GM18517 (cell line): ENCODE results near the gene CELSR1.
A peak's percentile ranks its signal among the peaks of the same experiment; 100 is the strongest.
"Not testable (repeated sequence)": the region's sequence is repeated elsewhere in the genome, so short reads cannot be mapped to it uniquely, and the experiment has no call there.

Source experiments
- ATAC-seq: cut with Tn5 transposase; IDR thresholded peaks from one replicate; pipeline ENCODE4 v1.9.1; 2021; ENCODE audit warnings: mild to moderate bottlenecking, moderate library complexity; ENCODE audit not compliant: unreplicated experiment

The CELSR1 gene

DNA sequence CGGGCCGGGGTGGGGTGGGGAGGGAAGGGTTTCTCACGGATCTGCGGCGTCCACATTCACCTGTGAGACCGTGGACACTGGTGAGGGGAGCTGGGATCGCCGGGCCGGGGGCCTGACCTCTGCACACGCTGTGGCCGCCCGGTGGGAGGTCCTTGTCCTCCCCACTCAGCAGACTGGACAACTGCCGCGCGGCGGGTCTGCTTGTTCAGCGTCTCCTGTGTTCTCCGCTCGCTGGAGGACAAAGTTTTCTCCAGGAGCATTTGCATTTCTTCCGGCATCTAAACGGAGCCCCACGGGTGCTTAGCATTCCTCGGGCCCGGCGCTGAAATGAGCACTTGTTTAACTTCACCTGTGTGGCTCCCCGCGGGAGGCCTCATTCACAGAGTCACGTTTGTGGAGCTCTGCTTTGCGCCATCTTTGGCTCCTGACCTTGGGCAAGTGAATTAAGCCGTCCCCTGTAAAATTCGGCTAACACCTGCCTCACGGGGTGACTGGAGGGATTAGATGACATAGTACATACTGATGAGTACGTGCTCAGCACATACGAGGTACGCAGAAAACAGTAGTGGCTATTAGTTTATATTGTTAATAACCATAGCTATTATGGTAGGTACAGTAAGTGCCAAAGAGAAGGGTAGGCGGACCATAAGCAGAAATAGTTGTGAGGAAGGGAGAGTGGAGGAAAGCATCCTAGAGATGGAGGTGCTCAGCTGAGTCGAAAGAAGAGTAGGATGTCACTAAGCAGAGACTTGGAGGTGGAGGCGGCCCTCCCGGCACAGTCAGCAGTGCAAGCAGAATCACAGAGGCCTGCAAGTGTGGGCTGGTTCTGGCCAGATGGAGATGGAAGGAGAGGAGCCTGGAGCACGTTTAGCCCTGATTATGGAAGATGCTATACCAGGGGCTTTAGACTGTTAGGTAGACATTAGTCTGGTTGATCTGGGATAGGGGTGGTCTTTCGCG, 201.0 kb downstream of the CELSR1 start:
- peak; percentile 15 for ATAC-seq

DNA sequence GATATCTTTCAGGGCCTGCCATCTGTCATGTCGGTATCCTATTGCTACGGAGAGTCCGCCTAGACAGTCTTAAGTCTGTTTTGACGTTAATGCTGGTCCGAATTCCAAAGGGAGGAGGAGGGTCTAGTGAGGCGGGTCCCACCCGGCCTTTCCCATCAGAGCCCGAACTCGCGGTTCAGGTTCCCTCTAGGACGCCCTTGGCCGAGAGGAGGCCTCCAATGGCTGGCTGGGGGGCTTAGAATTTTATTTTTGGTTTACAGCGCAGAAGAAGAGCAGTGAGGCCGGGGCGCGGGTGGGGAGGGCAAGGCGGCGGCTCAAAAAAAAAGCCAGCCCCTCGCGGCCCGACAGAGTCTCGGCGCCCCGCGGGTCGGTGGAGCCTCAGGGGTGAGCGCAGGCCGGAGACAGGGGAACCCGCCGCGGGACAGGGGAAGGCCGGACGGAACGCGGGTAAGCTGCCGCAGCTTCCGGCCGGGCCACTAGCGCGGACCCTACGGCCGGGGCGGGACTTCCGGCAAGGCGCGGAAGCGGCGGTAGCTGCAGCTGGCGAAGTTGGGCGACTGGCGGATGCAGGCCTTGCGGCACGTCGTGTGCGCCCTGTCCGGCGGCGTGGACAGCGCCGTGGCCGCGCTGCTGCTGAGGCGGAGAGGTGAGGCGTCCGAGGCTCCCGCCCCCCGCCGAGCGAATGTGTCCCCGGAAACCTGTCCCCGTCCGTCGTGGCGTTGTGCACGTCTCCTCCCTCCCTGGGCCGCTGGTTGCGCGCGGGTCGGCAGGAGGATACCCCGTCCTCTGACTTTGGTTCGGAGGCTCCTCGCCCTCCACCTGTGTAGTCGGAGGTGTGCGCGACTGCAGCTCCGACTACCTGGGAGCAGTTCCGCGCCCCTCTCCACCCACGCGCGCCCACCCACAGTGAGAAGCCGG, 202.0 kb downstream of the CELSR1 start, which contains the start of gene TRMU:
TSS of gene TRMU (plus strand) at position 514 of the 918 bp plus-strand sequence. CDS start at position 565, 51 bp downstream.
- peak; percentile 73 for ATAC-seq

DNA sequence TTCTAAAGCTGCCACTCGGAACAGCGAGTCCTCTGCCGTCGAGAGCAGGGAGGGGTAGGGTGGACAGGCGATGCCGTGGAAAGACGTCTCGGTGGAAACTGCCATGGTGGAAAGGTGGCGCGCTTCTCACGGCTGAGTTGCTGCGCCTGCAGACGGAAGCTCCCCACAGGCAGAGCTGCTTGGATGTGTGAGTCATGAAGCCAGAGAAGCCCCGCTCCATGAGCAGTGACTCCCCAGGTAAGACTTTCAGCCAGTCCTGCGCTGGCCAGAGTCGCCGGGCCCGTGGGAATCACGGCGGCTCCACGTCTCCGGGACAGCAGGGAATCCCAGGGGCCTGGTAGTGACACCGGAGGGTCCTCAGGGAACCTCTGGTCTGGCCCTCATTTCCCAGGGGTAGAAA, 205.9 kb downstream of the CELSR1 start:
- ATAC-seq = no peak

DNA sequence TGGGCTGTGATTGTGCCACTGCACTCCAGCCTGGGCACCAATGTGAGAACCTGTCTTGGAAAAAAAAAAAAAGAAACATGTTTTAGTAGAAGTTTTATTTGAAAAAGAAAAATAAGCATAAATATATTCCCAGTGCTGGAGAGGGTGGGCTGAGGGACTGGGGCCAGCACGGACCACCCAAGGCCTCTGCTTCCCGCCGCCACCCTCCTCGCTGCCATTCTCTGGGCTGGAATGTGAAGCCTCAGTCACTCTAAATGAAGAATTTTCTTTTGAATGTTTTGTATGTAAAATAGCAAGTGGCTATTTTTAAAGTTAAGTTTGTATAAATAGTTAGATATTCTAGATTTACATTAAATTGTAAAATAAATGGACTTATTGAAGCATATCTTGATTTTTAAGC, 207.0 kb downstream of the CELSR1 start:
- ATAC-seq = no peak

DNA sequence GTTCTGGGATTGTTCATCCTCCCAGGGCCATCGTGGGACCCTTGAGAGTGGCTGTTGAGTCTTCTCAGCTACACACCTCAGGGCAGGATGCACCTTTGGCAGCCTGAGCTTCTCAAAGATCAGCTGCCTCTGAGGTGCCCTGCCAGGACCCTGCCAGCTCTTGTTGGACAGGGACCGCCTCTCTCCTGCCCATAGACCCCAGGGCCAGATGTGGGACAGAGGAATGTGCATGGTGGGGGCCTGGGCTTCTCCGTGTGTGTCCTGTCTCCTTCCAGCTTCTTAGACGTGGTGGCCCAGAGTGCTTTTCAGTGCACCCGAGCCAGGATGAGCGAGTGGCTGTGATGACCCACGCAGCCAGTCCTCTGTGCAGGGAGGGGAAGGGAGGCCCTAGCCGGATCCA, 207.8 kb downstream of the CELSR1 start:
- ATAC-seq = no peak

DNA sequence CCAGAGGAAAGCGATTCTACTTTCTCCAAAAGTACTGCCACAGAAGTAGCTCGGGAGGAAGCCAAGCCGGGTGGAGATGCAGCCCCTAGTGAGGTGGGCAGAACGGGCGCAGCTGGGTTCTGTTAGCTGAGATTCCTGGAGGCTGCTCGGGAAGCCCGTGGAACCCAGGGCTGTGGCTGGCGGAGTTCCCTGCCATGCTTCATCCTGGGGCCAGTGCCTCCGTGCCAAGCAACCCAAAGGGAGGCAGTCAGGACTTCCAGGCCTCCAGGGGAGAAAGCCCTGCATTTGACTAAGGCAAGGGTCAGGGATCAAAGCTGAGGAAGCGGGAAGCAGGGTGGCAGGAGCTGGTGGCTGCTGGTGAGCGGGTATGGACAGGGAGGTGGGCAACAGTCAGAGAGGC, 208.6 kb downstream of the CELSR1 start:
- no peak for ATAC-seq

DNA sequence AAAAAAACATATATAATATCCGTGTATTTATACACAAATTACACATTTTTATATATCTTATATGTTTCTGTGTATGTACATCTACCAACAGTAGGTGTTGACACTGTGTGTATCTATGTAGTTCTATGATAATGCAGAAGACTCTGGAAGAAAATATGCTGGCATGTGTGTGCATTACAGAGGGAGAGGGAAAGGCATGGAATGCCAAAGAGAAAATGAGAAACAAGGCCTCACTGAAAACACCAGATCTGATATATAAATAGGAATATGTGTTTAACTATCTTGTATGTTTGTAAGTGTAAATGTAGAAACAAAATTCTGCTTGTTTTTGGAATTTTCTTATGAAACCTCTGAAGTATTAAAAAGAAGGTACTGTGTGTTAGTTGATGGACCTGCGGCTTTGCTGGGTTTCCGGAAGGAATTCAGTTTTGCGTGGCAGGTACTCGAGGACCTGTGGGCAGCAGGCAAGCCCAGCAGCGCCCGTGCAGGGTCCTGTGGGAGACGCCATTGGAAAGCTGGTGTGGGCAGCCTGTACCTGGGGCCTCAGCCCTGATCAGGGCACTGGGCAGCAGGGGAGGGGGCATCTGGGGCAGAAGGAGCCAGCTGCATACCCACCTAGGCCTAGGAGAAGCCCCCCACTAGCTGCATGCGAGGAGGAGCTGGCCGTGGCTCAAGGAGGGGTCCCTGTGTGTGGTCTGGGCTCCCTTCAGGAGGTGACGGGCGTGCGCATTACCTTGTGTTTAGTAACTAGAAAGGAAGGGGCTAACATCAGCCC, 209.5 kb downstream of the CELSR1 start:
- no peak for ATAC-seq

DNA sequence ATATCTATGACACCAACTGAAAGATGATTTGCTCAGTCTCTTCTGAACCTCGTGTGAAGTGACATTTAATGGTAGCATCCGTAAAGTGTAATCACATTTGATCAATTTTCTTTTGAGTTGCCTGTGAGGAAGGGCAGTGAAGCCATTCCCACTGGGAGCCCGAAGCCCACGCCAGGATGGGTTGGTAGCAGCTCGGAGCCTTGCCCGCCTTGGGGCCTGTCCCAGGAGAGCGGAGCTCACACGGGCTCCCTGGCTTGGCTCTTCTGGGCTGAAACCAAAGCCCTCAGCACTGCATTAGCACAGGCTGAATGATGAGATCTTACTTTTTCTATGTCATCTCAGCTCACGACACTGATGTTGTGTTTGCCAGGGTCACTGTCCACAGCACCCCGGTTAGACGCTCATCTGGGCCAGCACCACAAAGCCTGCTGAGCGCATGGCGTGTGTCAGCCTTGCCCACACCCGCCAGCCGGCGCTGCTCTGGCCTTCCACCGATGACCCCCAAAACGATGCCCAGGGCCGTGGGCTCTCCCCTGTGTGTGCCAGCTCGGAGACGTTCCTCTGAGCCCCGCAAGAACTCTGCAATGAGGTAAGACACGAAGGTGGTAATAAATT, 211.2 kb downstream of the CELSR1 start:
- ATAC-seq = no peak

DNA sequence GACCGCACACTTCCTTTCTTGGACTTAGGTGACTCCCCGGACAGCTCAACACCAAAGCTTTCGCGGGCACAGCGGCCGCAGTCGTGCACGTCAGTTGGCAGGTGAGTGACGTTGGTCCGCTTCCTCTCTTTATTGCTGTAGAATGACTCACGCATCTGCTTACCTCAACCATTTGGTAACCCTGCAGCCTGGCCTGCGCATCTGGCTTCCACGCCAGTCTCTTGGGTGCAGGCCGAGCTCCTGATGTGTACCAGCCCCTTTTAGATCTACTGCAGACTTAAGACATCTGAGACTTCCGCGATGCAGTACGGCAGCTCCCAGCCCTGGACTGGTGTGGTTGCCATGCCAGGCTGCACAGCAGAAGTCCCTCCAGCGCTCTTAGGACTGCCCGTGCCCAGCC, 214.3 kb downstream of the CELSR1 start:
- ATAC-seq = no peak

DNA sequence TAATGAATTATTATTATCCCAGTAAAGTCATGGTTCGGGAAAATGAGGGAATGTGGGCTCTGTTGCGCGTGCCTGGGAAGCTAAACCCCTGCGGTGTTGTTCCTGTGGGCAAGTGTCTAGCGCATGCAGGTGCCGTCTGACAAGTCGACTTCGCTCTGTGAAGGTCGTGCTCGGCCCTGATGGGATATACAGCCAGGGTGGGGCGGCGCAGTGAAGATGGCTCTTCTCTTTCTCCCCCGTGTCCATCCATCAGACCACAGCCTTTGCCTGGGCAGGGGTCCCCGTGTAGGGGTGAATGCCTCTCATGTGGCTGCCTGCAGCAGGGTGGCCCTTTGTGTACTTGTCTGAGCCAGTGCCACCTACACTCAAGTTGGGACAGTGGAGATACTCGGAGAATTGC, 214.7 kb downstream of the CELSR1 start:
- ATAC-seq = no peak

DNA sequence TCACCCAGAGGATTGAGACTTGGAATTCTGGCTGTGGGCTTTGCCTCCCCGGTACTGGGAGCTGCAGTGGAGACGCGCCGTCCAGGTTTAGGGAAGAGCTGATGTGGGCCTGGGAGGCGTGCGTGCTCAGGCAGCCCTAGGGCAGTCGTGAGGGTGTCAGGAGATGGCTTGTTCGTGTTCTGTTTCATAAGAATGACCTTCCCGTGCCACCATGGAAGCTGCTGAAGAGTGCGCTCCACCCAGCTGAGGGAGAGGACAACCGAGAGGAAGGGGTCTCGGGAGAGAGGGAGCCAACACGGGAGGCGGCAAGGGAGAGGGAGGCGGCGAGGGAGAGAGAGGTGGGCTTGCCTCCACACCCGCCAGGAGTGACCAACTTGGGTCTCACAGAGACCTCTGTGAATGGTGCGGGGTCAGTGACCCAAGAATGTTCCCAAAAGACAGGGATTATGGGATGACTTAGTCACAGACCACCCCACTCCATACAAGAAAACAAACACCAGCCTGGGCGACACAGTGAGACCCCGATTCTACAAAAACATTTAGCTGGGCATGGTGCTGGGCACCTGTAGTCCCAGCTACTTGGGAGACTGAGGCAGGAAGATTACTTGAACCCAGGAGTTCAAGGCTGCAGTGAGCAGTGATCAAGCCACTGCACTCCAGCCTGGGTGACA, 216.6 kb downstream of the CELSR1 start:
- no peak for ATAC-seq

DNA sequence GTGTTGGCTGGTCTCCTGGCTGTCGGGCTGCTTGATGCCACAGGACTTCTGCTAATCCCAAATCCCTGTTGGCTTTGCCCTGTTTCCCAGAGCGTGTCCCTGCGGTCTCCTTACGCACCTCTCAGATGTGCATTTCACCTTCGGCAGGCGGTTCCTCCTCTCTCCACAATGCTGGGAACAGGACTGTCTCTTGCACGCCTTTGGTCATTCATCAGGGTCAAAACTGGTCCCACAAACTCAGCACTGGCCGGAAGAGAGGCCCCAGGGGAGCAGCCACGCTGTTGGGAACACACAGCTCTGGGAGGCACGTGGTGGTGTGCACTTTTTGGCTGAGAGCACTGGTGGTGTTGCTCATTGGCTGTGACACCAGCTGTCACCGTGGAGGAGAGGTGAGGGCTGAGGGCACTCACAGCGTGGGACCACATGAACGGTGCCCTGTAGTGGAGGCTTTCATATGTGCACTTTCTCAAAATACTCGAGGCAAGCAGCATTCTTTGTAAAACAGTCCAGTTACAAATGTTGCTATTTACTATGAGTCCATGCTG, 217.2 kb downstream of the CELSR1 start:
- no peak for ATAC-seq

DNA sequence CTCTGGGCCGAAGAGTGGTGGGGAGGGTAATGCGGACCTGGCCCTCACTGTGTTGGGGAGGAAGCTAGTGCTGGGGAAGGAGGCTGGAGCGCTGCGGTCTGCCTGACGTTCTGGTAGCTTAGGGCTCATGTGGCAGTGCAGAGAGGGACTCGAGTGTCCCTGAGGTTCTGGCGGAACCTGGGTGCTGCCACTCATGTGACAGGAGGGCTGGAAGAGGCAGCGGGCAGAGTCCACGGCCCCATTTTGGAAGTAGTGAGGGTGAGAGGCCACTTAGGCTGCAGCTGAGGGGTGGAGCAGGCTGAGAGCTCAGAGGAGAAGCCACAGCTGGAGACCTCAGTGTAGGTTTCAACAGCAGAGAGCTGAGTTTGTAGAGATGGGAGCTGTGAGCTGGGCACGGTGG, 218.1 kb downstream of the CELSR1 start:
- ATAC-seq = no peak

DNA sequence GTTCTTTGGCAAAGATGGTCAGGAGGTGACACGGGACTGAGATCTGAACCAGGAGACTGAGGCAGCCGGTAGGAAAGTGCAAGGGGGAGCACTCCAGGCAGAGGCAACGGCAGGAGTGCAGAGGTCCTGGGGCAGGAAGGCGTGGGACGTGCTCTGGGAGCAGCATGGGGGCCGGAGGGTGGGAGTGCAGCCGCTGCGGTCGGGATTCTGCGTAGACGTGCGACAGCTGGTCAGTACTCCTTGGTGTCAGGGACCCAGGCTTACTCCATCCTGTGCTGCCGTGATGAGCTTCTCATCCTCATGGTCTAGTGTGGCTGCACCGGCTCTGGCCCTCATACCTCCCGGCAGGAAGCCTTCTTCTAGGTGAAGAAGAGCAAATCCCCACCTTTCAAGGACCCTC, 218.8 kb downstream of the CELSR1 start:
- ATAC-seq = no peak

DNA sequence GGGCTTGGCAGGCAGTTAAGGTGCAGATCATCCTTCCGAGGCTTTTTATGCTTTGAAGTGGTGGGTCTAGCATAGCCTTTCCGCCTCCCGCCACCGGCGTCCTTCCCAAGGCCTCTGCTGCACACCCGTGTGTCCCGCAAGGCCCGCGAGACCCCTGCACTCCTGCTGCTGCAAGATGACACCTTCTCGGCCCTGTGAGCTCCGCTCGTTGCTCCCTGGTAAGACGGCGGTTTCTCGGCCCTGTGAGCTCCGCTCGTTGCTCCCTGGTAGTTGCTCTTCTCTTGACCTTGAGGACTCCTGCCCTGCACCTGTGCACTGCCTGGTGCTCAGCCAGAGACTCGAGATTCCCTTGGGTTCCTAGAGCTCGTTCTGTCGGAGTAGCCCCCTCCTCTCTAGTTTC, 219.8 kb downstream of the CELSR1 start:
- no peak for ATAC-seq

DNA sequence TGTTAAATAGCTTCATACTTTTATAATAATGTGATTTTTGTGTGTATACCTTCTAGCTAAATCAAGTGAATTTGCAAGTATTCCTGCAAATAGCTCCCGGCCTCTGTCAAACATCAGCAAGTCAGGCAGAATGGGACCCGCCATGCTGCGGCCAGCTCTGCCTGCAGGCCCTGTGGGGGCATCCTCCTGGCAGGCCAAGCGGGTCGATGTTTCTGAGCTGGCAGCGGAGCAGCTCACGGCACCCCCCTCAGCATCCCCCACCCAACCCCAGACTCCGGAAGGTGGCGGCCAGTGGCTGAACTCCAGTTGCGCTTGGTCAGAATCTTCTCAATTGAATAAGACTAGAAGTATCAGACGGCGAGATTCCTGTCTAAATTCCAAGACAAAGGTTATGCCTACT, 221.4 kb downstream of the CELSR1 start:
- ATAC-seq = no peak

DNA sequence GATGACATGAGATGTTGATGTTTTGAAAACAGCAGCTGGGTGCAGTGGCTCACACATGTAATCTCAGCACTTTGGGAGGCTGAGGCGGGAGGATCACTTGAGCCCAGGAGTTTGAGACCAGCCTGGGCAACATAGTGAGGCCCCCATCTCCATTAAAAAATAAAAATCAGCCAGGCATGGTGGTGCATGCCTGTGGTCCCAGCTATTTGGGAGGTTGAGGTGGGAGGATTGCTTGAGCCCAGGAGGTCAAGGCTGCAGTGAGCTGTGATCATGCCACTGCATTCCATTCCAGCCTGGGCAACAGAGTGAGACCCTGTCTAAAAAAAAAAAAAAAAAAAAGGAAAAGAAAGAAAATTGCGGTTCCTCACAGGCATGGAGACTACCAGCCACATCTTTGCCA, 224.6 kb downstream of the CELSR1 start:
- not testable (repeated sequence) for ATAC-seq

DNA sequence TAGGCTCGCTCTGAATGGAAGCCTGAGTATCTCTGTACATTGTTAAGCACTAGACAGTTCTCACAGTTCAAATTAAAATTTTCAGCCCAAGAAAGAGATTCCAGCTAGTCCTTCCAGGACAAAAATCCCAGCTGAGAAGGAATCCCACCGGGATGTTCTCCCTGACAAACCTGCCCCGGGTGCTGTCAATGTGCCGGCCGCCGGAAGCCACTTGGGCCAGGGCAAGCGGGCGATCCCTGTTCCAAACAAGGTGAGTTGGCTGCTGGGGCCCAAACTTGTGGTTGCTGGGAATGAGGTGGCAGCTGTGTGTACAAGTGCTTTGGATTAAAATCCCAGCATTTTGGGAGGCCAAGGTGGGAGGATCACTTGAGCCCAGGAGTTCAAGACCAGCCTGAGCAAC, 225.4 kb downstream of the CELSR1 start:
- ATAC-seq = no peak
